ENCODE results near the gene CAPRIN2.

CAPRIN2 gene

GRCh38 chr12:30696486-30696885 lies 58.3 kb downstream of the CAPRIN2 start:
- no peak for DNase-seq

GRCh38 chr12:30696103-30696408 lies 58.7 kb downstream of the CAPRIN2 start:
- no peak for DNase-seq

GRCh38 chr12:30695199-30696102 lies 59.3 kb downstream of the CAPRIN2 start, which contains the start of gene IPO8:
TSS of gene IPO8 (minus strand) at chr12:30695869. CDS start at chr12:30695647, 222 bp downstream.
- peak; percentile 92 for DNase-seq

GRCh38 chr12:30694412-30695198 lies 60.1 kb downstream of the CAPRIN2 start:
- peak; percentile 27 for DNase-seq

GRCh38 chr12:30692470-30692869 lies 62.3 kb downstream of the CAPRIN2 start:
- no peak for DNase-seq

GRCh38 chr12:30691122-30691879 lies 63.5 kb downstream of the CAPRIN2 start:
- DNase-seq: no peak

- no peak for DNase-seq
Observed at GRCh38 chr12:30687265-30687986, 67.3 kb downstream of the CAPRIN2 start.

GRCh38 chr12:30679241-30679640 lies 75.5 kb downstream of the CAPRIN2 start:
- DNase-seq: no peak

- no peak for DNase-seq
Observed at GRCh38 chr12:30678221-30678620, 76.5 kb downstream of the CAPRIN2 start.

- no peak for DNase-seq
Observed at GRCh38 chr12:30661210-30661609, 93.5 kb downstream of the CAPRIN2 start.
